Measurements from ENCODE around the gene DCHS1. TPM values are rescaled to one million over a fixed set of nuclear protein-coding genes. Genes with fewer than 3 reads are reported as not detected.

Gene DCHS1
- total RNA-seq, 2 donors from 2014 or later: 14.4 to 15.8 TPM

- DNase-seq (peak; percentile 92), ATAC-seq (peak; percentile 96 to 98)
- intact Hi-C loops (cut with DNase I): no loop called here
Measured at GRCh38 chr11:6619004-6619745, 36.4 kb downstream of the DCHS1 start, which contains the start of gene TPP1. Gene TPP1 (minus strand): TSS chr11:6619422. CDS start chr11:6619400, 22 bp downstream.

- DNase-seq: no peak
- ATAC-seq: peak; percentile 12 to 21
Measured at GRCh38 chr11:6618117-6619003, 37.2 kb downstream of the DCHS1 start.

DNA sequence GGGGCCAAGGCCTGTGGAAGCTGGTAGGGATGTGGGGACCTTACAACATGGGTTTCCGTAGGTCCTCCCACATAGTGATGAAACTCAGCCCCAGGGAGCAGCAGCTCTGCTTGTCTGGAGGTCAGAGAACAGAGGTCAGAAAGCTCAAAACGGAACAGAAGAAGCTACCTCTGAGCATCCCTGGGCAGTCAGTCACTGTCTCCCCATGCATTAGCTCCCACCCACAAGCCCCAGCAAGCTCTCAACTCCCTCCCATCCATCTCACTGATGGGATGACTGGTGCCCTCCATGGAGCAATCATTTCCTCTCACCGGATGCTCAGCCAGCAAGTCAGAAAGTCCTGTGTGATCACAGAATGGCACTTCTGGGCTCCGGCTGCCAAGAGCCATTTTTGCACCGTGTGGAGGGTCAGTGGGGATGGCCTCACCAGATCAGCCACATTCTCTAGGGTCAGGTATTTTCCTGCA, 38.3 kb downstream of the DCHS1 start:
- DNase-seq (no peak), ATAC-seq (no peak)
- intact Hi-C loops (cut with DNase I): no loop called here

More at GRCh38 chr11:6618117-6619003, 37.2 kb downstream of the DCHS1 start:
- intact Hi-C loops (cut with DNase I): no loop called here

DNA sequence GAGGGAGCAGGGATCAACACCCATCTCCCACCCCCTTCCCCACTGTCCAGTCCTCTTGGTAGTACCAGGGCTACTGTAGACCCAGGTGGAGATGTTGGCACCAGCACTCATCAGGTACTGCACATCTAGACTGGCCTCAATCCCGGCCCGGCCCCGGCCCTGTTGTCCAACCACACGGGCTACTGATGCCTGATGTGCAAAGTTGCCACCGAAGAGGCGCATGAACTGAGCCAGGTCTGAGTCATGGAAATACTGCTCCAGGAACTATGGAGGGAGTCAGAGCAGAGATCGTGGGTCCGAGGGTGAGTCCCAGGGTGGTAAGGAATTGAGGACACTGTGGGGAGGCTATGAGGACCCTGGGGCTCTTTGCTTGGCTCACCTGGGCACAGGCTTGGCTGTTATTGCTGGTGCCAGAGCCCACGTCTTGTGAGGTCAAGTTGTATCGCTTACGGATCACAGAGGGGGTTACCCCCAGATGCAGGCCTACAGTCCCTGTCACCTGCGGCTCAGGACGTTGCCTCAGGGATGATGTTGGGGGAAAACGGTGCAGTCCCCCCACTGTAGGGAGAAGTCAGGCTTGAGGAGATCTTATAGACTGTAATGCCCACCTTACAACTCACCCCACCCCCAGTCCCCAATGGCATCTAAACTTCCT, 38.9 kb downstream of the DCHS1 start:
- intact Hi-C loops (cut with DNase I): no loop called here
- DNase-seq: no peak

GRCh38 chr11:6615882-6616585, 39.6 kb downstream of the DCHS1 start:
- DNase-seq: no peak
- no peak for ATAC-seq
- intact Hi-C loops (cut with DNase I): no loop called here

More for the DNA sequence above, 38.9 kb downstream of the DCHS1 start:
- no peak for ATAC-seq

GRCh38 chr11:6615046-6615445, 40.6 kb downstream of the DCHS1 start:
- DNase-seq (no peak), ATAC-seq (no peak)
- intact Hi-C loops (cut with DNase I): no loop called here

- no peak for DNase-seq
- intact Hi-C loops (cut with DNase I): no loop called here
- no peak for ATAC-seq
Measured at GRCh38 chr11:6614446-6614845, 41.2 kb downstream of the DCHS1 start.

DNA sequence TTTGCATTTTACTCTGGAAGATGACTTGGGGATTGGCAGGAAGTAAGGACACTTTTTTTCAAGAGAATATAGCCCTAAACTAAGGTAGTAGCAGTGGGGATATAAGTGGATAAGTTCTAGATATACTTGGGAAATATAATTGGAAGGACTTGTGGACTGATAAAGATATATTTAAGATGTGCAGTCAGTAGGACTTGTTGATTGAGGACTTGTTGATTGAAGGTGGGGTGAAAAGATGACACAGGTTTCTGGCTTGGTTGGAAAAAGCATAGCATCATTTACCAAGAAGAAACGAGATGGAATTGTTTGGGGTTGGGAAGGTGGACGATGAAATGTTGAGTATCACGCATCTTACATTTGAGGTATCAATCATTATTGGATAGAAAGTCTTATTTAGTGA, 42.1 kb downstream of the DCHS1 start:
- ATAC-seq (no peak), DNase-seq (no peak)
- intact Hi-C loops (cut with DNase I): no loop called here

GRCh38 chr11:6612213-6613041, 43.2 kb downstream of the DCHS1 start, which contains the start of gene TAF10:
Gene TAF10 (minus strand): TSS chr11:6612216. CDS start chr11:6612189, 27 bp downstream.
- peak; percentile 94 to 96 for ATAC-seq

DNA sequence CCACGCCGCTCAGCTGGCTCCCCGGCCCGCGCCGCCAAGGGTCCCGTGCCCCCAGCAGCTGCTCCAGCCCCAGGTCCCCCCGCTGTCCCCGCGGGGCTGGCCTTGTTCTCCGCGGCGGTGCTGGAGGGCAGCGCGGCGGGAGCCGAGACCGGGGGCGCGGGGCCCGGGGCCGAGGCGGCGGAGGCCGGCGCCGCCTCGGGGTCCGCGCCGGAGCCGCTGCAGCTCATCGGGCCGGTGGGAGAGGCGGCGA, 43.7 kb downstream of the DCHS1 start:
- intact Hi-C loops (cut with DNase I): no loop called here
- ATAC-seq (no peak), DNase-seq (no peak)

More at GRCh38 chr11:6612213-6613041, 43.2 kb downstream of the DCHS1 start, which contains the start of gene TAF10:
- intact Hi-C loops (cut with DNase I): no loop called here
- DNase-seq: peak; percentile 99

GRCh38 chr11:6611092-6611962, 44.3 kb downstream of the DCHS1 start:
- ATAC-seq: peak; percentile 4 to 7
- DNase-seq: peak; percentile 60
- intact Hi-C loops (cut with DNase I): no loop called here

DNA sequence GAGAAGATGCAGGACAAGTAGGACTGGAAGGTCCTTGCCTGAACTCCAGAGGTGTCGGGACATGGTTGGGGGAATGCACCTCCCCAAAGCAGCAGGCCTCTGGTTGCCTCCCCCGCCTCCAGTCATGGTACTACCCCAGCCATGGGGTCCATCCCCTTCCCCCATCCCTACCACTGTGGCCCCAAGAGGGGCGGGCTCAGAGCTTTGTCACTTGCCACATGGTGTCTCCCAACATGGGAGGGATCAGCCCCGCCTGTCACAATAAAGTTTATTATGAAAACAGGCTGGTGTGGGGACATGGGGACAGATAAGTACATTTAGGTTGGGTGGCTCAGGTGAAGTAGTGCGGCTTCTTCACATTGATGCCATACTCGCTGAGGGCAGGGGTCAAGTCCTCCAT, 45.0 kb downstream of the DCHS1 start:
- ATAC-seq: no peak
- intact Hi-C loops (cut with DNase I): no loop called here
- DNase-seq: no peak

GRCh38 chr11:6609502-6610015, 46.0 kb downstream of the DCHS1 start:
- DNase-seq (no peak), ATAC-seq (no peak)
- intact Hi-C loops (cut with DNase I): no loop called here

DNA sequence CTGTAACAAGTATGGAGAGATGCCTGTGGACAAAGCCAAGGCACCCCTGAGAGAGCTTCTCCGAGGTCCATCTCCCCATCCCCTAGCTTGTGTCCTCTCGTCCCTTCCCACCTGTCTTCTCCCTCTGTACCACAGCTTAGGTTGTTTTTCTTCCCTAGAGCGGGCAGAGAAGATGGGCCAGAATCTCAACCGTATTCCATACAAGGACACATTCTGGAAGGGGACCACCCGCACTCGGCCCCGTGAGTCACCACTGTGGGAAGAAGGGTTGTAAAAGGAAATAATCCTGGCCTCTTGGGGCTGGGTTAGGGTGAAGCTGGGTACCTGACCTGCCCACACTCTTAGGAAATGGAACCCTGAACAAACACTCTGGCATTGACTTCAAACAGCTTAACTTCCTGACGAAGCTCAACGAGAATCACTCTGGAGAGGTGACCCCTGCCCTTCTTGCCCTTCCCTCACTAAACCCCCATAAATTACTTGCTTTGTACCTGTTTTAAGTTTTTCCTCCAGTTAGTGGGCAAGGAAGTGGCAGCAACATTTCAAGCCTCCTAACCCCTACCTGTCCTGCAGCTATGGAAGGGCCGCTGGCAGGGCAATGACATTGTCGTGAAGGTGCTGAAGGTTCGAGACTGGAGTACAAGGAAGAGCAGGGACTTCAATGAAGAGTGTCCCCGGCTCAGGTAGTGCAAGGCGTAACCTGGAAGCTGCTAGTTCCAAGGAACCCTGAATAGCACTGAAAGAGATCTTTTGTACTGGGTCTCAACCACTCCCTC, 46.7 kb downstream of the DCHS1 start:
- intact Hi-C loops (cut with DNase I): no loop called here
- ATAC-seq (no peak), DNase-seq (no peak)

- no peak for ATAC-seq
- DNase-seq: no peak
- intact Hi-C loops (cut with DNase I): no loop called here
Measured at GRCh38 chr11:6608011-6608410, 47.6 kb downstream of the DCHS1 start.

DNA sequence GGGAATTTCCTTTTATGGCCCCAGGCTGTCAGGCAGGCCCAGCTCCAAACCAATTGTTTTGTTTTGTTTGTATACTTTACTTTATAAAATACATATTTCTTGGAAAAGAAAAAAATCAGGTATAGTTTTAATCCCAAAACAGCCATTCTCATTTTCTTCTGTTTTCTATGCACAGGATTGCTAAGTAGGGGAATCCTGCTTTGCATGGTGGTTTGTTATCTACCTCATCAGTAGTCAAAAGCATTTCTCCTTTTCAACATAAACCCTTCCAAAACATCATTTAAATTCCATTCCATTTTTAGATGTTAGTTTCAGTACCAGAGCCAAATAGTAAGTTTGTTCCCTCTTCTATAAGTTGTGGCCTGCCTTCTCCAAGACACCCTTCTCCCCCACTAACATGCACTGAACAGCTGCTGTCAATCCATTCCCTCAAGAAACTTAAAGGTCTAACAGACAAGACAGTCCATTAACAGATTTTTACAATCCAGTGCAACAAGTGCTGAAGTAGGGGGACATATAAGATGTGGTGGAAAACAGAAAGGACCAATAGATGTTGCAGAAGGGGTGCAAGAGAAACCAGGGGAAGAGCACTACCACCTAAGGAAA, 48.3 kb downstream of the DCHS1 start:
- intact Hi-C loops (cut with DNase I): no loop called here
- ATAC-seq (no peak), DNase-seq (no peak)
